Measurements from ENCODE around the gene PIK3CA. TPM values are rescaled to one million over a fixed set of nuclear protein-coding genes. Genes with fewer than 3 reads are reported as not detected.
A peak's percentile ranks its signal among the peaks of the same experiment; 100 is the strongest.

The PIK3CA gene
- polyA plus RNA-seq, 5 donors: 20.7 to 35.3 (median 32.5) TPM

GRCh38 chr3:179151474-179151873 is 3.3 kb downstream of the PIK3CA start:
- no peak for DNase-seq

- no peak for DNase-seq
These were observed 8.0 kb downstream of the PIK3CA start for GRCh38 chr3:179156170-179156569.

- DNase-seq: no peak
These were observed 8.6 kb downstream of the PIK3CA start for GRCh38 chr3:179156775-179157174.

- no peak for DNase-seq
These were observed 10.3 kb downstream of the PIK3CA start for GRCh38 chr3:179158336-179159039.

- no peak for DNase-seq
These were observed 15.3 kb downstream of the PIK3CA start for GRCh38 chr3:179163503-179163902.

GRCh38 chr3:179164857-179165256 is 16.7 kb downstream of the PIK3CA start:
- no peak for DNase-seq

GRCh38 chr3:179166561-179167201 is 18.5 kb downstream of the PIK3CA start:
- no peak for DNase-seq

GRCh38 chr3:179168918-179169317 is 20.8 kb downstream of the PIK3CA start:
- no peak for DNase-seq

GRCh38 chr3:179172546-179172945 is 24.4 kb downstream of the PIK3CA start:
- no peak for DNase-seq

GRCh38 chr3:179174316-179174715 is 26.2 kb downstream of the PIK3CA start:
- DNase-seq: no peak

- DNase-seq: no peak
These were observed 26.7 kb downstream of the PIK3CA start for GRCh38 chr3:179174898-179175297.

GRCh38 chr3:179175358-179175757 is 27.2 kb downstream of the PIK3CA start:
- no peak for DNase-seq

- DNase-seq: no peak
These were observed 29.5 kb downstream of the PIK3CA start for GRCh38 chr3:179177611-179178010.

GRCh38 chr3:179179256-179179655 is 31.1 kb downstream of the PIK3CA start:
- no peak for DNase-seq

- no peak for DNase-seq
These were observed 32.0 kb downstream of the PIK3CA start for GRCh38 chr3:179179979-179180759.

- no peak for DNase-seq
These were observed 32.9 kb downstream of the PIK3CA start for GRCh38 chr3:179181021-179181472.

- no peak for DNase-seq
These were observed 33.9 kb downstream of the PIK3CA start for GRCh38 chr3:179181993-179182551.

- no peak for DNase-seq
These were observed 34.7 kb downstream of the PIK3CA start for GRCh38 chr3:179182902-179183301.

GRCh38 chr3:179184826-179185225 is 36.7 kb downstream of the PIK3CA start:
- DNase-seq: no peak

GRCh38 chr3:179186426-179186825 is 38.3 kb downstream of the PIK3CA start:
- DNase-seq: no peak

GRCh38 chr3:179189759-179190158 is 41.6 kb downstream of the PIK3CA start:
- DNase-seq: peak; percentile 72 to 74

- DNase-seq: no peak
These were observed 42.4 kb downstream of the PIK3CA start for GRCh38 chr3:179190581-179190980.
